KOPT-K1 (cell line): ENCODE results near the gene MKKS.

ENCODE experiments used
- H3K27ac ChIP-seq: fragments of 200-600 bp; sonication (generic); 2 replicates; pipeline ENCODE4 v1.5.1; 2016; ENCODE audit warnings: antibody characterized with exemption, mild to moderate bottlenecking, low read depth, low read length; ENCODE audit not compliant: poor library complexity, severe bottlenecking
- H3K36me3 ChIP-seq: fragments of 200-600 bp; sonication (generic); 2 replicates; pipeline ENCODE4 v1.5.1; 2017; ENCODE audit warnings: antibody characterized with exemption, mild to moderate bottlenecking, low read length, moderate library complexity; ENCODE audit not compliant: insufficient read depth
- H3K9me3 ChIP-seq: fragments of 200-600 bp; sonication (generic); 2 replicates; pipeline ENCODE4 v1.5.1; 2017; ENCODE audit warnings: antibody characterized with exemption, low read length, mild to moderate bottlenecking; ENCODE audit not compliant: insufficient read depth, poor library complexity, severe bottlenecking

The MKKS gene

DNA sequence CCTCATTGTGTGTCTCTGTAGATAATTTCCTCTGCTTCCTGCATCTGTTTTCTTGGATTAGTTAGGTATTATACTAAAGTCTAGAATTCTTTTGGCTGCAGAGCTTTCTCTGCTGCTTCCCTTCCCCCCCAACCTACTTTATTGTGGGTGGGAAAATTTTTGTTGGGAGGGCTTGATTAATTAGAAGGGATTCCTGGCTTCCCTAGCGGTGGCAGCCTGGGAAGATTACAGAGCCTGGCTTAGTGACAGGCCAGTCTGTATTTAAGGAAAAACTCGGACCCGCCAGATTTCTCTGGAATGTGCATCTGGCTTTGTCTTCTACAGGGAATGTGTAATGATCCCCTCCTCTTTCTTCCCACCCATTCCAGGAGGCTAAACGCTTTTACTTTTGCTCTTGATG is 32.3 kb upstream of the MKKS start:
- Histone ChIP-seq H3K36me3 (peaks cover 5% of the 10 kb centered on the region; the same call in 1 of the 2 replicates), H3K27ac (no peak overlapping the region), H3K9me3 (peaks cover 3% of the 10 kb centered on the region)

GRCh38 chr20:10465135-10465534 is 31.1 kb upstream of the MKKS start:
- H3K27ac ChIP-seq, result no peak overlapping the region
- H3K9me3 ChIP-seq, result peaks cover 11% of the 10 kb centered on the region
- H3K36me3 ChIP-seq, result peaks cover 5% of the 10 kb centered on the region; the same call in 1 of the 2 replicates

DNA sequence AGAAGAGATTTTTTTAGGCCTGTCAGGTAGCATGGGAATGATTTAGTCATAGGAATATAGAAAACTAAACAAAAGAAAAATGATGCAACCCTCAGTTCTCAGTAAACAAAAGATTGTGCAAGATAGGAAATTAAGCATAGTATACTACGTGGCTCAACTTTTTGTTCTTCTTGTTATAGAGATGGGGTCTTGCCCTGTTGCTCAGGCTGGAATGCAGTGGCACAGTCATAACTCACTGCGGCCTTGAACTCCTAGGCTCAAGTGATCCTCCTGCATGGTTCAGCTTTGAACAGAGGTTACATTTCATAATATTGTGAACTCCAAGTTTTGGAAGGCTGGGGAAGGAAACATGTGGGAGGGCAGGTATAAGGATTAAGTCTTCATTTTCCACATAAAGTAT is 29.6 kb upstream of the MKKS start:
- Histone ChIP-seq H3K9me3 (peaks cover 18% of the 10 kb centered on the region), H3K36me3 (peaks cover 5% of the 10 kb centered on the region; the same call in 1 of the 2 replicates), H3K27ac (no peak overlapping the region)

GRCh38 chr20:10462516-10462915 is 28.5 kb upstream of the MKKS start:
- peaks cover 9% of the 10 kb centered on the region; the same call in 1 of the 2 replicates for H3K36me3 ChIP-seq
- peaks cover 25% of the 10 kb centered on the region for H3K9me3 ChIP-seq
- no peak overlapping the region for H3K27ac ChIP-seq

DNA sequence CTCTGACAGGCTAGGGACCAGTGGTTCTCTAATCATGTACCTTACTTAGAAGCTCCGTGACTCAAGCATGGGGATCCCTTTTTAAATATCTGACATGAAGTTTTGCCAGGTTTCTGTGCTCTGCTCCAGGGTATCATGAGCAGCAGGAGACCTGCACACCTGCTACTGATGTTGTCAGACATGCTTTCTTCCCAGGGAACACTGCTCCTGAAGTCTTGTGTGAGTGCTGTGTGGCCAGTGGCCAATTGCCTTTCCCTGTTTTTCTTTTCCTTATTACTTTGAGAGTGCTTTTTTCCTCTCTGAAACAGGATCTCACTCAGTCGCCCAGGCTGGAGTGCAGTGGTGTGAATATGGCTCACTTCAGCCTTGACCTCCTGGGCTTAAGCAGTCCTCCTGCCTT is 27.5 kb upstream of the MKKS start:
- Histone ChIP-seq H3K27ac (no peak overlapping the region), H3K9me3 (peaks cover 34% of the 10 kb centered on the region), H3K36me3 (peaks cover 9% of the 10 kb centered on the region; the same call in 1 of the 2 replicates)

GRCh38 chr20:10454151-10454750 is 20.2 kb upstream of the MKKS start:
- Histone ChIP-seq H3K36me3 (peaks cover 5% of the 10 kb centered on the region; the same call in 1 of the 2 replicates), H3K27ac (peak overlapping the region; percentile 61), H3K9me3 (peaks cover 18% of the 10 kb centered on the region)

DNA sequence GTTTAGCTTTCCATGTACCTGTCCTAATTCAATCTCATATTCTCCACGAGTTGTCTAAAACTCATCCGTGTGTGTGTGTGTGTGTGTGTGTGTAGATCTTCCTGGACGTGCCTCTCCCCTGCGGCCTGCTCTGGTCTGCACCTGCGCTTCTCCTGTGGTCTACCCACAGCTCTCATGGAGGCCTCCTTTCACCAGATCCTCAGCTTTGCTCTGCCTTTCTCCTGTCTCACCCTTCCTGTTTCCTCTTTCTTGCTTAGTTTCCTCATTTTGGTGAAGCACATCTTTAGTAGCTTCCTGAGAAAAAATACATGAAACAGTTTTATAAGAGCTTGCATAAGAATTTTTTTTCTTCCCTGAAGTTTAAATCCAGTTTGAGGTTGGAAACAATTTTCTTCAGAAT is 19.2 kb upstream of the MKKS start:
- Histone ChIP-seq H3K9me3 (peaks cover 14% of the 10 kb centered on the region), H3K36me3 (peaks cover 2% of the 10 kb centered on the region; the same call in 1 of the 2 replicates), H3K27ac (peak overlapping the region; percentile 61)

GRCh38 chr20:10449270-10449669 is 15.2 kb upstream of the MKKS start:
- peak overlapping the region; percentile 75 for H3K27ac ChIP-seq
- no peaks in the 10 kb centered on the region for H3K9me3 ChIP-seq
- 0 out of 2 replicates have a peak, but pooled peaks cover 5% of the 10 kb centered on the region for H3K36me3 ChIP-seq

GRCh38 chr20:10448270-10449156 is 14.5 kb upstream of the MKKS start:
- Histone ChIP-seq H3K27ac (peak overlapping the region; percentile 75), H3K9me3 (no peaks in the 10 kb centered on the region), H3K36me3 (0 out of 2 replicates have a peak, but pooled peaks cover 5% of the 10 kb centered on the region)

DNA sequence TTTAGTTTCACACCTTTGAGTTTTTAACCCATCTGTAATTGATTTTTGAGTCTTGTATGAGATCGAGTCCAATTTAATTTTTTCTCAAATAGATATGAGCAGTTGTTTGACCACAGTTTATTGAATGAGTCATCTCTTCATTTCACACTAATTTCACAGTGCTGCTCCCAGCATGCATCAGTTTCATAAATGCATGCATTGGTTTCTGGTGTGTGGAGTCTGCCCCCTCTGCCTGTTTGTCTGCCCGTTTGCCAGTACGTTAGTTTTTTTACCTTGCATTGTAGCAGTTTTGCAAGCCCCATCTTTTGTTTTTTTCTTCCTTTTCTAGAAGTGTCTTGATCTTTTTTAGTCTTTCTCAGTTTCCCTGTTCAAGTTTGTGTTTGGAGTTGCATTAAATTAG is 13.0 kb upstream of the MKKS start:
- H3K36me3 ChIP-seq, result 0 out of 2 replicates have a peak, but pooled peaks cover 5% of the 10 kb centered on the region
- H3K27ac ChIP-seq, result peak overlapping the region; percentile 75
- no peaks in the 10 kb centered on the region for H3K9me3 ChIP-seq

- H3K9me3 ChIP-seq, result no peaks in the 10 kb centered on the region
- peak overlapping the region; percentile 75 for H3K27ac ChIP-seq
These were observed 11.7 kb upstream of the MKKS start for GRCh38 chr20:10445758-10446157.

GRCh38 chr20:10443936-10444335 is 9.9 kb upstream of the MKKS start:
- no peak overlapping the region for H3K27ac ChIP-seq
- H3K36me3 ChIP-seq, result peaks cover 12% of the 10 kb centered on the region; the same call in 1 of the 2 replicates
- H3K9me3 ChIP-seq, result no peaks in the 10 kb centered on the region

More at GRCh38 chr20:10445758-10446157, 11.7 kb upstream of the MKKS start:
- H3K36me3 ChIP-seq, result peaks cover 11% of the 10 kb centered on the region; the same call in 1 of the 2 replicates

- Histone ChIP-seq H3K27ac (peak overlapping the region; percentile 47), H3K36me3 (peaks cover 7% of the 10 kb centered on the region; the same call in 1 of the 2 replicates), H3K9me3 (no peaks in the 10 kb centered on the region)
These were observed 4.2 kb upstream of the MKKS start for GRCh38 chr20:10438217-10438616.

- no peaks in the 10 kb centered on the region for H3K9me3 ChIP-seq
- peak overlapping the region; percentile 87 for H3K27ac ChIP-seq
- peaks cover 5% of the 10 kb centered on the region; the same call in 1 of the 2 replicates for H3K36me3 ChIP-seq
These were observed 2.2 kb upstream of the MKKS start for GRCh38 chr20:10436053-10436699.
